Transverse colon (tissue), 3 donors: ENCODE measurements around the gene ELN.

ENCODE experiments used
- CTCF ChIP-seq, 5 experiments: fragments of 200-600 bp in 3 of 5; fragments of 450-650 bp in 2 of 5; sonication (generic) in 3 of 5; IDR thresholded peaks; 1 replicate in 2 of 5; 2 replicates in 3 of 5; pipeline ENCODE4 v1.5.1; 2016 to 2017; ENCODE audit warnings: antibody characterized with exemption in 5 of 5, inconsistent platforms in 3 of 5, mild to moderate bottlenecking in 2 of 5, moderate library complexity in 1 of 5
- EP300 ChIP-seq: sonication (generic); formaldehyde crosslinking; IDR thresholded peaks from one replicate; pipeline ENCODE4 v1.6.1; 2017; ENCODE audit warnings: antibody characterized with exemption, low read depth

- TF ChIP-seq CTCF (IDR thresholded peaks at IDR 0.05), result no peak
- no peak for TF ChIP-seq EP300
Observed at GRCh38 chr7:73981933-73982332, 46.0 kb upstream of the ELN start.
